GM18870 (cell line): Measurements from ENCODE around the gene AOPEP.

Source experiments
- ATAC-seq: cut with Tn5 transposase; IDR thresholded peaks from one replicate; pipeline ENCODE4 v1.9.1; 2021; ENCODE audit warnings: moderate library complexity; ENCODE audit not compliant: unreplicated experiment

The AOPEP gene

DNA sequence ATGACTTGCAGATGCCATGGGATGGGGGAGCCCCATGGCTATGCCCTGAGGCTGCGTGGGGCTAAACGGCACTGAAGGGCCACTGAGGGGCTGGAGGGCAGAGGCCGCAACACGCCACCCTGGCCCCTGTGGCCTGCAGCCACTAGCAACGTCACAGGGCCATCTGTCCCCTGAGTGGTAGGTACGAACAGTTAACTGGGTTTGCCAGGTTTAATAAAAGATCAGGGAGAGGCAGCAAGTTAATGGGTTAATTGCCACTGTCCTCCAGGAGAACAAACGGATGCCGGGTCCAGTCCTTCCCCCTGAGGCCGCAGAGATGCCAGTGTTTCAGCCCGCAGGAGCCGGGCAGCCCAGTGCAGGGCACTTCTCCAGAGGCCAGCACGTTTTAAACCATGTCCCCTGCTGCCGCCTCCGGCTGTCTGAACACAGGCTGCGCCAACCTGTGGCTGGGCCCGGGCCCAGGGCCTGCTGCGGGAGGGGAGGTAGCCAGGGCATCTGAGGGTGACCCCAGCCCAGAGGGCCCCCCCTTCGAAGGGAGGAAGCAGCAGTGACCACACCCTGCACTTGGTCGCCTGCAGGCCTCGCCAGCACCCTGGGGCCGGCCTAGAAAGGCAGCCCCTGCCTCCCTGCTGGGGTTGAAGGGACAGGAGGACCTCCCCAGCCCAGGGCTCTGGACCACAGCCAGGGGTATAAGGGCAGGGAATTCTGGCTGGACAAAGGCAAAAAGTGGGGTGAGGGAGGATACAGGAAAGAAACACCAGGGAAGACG lies 363.7 kb downstream of the AOPEP start:
- no peak for ATAC-seq

DNA sequence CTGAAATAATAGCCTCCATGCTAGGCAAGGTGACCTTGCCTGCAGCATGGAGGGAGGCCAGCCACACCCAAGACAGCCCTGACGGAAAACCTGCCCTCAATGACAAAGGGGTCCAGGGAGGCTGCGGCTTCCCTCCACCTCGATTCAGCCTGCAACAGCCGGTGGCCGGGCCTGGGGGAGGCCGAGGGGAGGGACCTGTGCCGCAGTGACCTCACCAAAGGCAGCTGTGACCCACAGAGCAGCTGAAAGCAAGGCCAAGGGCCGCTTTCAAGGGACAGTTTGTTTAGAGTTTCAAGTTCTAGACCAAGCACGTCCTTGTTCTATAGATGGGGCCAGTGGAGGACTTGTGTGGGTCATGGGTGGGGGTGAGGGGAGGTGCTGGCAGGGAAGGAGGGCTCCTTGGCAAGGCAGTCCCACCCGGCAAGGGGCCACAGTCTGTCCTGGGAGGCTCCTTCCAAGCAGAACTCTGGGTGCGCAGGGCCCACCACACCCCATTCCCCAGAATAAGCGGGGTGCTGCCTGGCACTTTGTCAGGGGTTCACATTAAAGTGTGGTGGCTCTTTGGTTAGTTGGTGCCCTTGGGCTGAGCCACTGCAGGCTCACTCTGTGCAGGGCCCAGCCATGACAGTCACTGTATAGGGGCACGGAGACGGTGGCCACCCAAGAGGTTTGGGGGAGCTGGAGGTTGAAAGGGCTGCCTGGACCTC lies 364.5 kb downstream of the AOPEP start:
- no peak for ATAC-seq

DNA sequence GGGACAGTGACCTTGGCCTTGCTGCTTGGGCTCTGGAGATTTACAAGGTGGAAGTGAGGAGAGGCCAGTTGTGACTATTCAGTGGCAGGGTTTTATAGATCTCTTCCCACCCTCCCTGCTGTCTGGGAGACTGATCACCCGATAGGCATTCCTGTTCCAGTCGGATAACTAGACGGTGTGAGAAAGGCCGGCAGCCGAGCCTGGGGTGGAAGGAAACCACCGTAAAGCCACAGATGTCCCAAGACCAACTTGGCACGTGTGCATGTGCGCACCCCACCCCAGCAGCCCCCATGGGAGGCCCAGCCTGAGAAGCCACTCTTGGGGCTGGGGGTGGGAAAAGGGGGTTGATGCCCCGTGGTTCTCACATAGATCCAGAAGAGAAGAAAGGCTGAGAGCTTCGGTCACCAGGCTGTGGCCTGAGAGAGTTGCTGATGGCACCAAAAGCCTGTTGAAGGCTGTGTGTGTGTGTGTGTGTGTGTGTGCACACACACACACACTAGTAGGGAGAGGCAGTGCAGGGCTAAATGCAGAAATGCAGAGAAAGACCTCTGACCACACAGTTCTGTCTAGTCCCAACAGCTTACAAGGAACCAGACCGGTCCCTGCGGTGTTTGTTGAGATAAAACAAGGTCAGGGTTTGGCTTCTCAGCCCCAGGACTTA lies 365.2 kb downstream of the AOPEP start:
- no peak for ATAC-seq

DNA sequence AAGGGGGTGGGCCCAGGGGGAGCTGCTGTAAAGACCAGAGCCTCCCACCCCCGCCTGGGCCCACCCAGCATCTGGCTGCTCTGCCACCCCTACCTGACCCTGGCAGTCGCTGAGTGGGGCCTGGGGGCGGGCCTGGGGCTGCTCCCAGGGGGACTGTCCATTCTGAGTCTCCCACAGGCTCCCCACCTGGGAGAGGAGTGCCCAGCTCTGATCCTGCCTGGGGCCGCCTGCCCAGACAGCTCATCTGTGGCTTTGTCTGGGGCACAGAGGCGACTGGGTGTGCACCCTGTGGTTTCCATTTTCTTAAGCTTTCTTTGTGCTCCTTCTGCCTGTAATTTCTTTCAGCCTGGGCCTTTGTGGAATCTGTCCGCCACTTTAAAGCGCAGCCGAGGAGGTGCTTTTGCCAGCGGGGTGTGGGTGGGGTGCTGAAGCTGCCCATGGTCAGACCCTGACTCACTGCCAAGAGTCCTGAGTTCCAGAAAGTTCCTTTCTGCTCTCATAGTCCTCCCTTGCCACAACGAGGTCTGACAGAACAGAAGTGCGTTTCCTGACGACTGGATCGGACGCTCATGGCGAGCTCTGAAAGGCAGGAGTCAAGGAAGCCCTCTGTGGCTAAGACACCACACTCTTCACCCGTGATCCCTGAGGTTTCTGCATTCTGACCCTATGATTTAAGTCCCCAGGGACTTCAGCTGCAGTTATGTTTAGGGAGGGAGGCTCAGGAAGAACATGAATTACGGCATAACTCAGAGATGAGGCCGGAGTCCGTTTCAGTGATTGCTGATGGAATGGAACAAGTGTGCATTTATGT lies 366.0 kb downstream of the AOPEP start:
- no peak for ATAC-seq

DNA sequence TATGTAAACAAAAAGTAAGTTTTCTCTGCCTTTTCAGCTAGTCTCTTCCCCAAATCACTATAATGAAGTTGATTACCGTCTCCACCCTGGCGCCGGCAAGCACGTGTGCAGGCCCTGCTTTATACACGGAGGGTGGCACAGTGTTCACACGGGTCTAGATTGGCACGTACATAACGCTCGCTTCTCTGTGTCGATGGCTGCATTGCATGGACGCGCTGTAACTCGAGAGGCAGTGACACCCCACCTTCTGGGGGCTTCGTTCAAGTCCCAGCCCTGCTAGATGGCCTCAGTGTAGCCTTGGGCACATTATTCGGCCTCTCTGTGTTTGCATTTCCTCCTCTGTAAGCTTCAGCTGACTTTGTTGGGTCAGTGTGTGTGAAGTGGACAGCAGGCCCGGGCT lies 367.1 kb downstream of the AOPEP start:
- no peak for ATAC-seq

DNA sequence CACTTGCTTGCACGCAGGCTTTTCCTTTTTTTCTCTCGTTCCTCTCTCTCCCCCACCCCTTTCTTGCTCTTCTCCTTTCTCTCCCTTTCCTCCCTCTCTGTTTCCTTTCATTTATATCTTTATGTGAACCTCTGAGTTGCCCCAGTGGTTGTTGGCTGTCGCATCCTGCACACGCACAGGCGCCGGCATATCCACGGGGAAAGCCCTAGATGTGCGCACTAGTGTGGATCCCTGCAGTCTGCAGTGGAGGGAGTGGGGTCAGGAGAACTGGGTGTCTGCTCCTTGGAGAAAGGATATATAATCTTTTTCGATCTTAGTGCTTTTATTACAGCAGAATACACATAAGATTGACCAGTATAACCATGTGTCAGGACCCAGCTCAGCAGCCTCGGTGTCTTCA lies 367.5 kb downstream of the AOPEP start:
- ATAC-seq: no peak

DNA sequence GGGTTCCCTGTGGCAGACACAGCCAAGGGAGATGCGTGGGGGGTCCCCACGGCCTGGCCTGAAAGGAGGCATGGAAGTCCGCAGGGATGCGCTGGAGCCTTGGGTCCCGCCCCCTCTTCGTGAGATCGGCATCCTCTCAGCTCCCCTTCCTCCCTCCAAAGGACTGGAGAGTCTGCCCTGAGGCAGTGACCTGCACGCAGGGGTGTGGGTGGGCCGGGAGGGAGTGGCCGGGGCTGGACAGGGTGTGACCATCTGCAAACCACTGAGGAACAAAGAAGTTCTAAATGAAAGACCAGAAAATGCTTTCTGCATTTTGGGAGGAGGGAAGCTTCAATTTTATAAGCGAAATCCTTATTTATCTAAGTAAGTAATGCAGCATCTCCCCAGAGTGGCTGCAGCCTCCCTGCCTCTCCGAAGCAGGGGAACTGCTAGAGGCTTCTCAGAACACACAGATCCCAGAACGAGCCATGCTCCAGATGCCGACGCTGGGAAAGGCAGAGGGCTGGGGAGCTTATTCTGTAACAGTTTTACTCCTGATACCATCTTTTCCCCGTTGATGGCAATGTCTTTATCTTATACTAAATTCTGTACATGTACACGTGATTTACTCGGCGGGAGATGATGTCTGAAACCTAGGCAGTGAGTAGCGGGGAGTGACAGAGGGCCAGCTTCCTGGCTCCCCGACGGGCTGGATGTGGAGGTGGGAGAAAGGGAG lies 369.3 kb downstream of the AOPEP start:
- ATAC-seq: no peak

DNA sequence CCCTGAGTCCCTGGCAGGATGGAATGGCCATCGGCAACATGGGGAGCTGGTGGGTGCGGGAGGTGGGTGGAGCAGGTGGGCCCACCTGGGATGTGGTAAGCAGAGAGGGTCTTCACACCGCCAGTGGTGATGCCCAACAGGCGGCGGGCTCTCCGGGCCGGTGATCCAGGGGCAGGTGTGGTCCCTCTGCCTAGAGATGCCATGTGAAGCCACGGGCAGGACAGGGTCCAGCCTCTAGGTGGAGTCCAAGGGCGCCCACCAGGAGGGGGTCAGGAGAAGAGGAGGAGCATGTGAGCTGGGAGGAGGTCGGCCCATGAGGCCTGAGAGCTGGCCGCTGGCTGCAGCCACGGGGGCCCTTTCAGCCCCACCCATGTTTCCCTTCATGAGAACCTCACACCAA lies 369.9 kb downstream of the AOPEP start:
- no peak for ATAC-seq

DNA sequence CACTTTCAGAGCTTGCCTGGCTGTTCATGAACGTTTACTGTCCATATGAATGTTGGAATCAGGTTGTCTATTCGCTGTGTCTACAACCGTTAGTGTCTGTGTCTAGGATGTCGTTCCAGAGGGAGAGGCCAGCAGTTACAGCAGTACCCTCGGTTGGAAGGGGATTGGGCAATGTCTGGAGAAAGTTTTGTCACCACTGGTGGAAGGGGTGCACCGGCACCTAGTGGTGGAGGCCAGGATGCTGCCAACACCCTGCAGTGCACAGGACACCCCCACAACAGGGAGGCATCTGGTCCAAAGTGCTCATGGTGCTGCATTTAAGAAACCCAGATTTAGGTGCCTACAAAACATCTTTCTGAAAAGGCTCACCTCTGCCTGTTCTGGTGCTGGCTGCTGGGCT lies 370.3 kb downstream of the AOPEP start:
- no peak for ATAC-seq

DNA sequence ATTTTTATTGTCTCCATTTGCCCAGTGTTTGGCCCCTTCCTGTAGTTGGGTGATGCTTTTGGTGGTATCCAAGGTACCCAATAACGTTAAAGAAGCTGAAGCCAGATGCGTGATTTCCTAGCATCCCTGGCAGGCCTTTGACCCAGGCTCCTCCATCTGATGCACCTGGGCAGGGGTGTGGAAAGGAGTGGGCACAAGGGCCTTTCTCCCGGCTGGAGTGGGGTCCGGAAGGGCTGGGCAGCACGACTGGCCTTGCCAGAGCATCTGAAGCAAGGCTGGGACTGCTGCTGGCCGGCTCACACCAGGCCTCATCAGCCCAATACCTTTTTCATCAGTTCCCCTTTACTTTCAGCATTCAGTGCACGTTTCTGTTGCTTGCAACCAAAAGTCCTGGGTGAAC lies 370.8 kb downstream of the AOPEP start:
- no peak for ATAC-seq

DNA sequence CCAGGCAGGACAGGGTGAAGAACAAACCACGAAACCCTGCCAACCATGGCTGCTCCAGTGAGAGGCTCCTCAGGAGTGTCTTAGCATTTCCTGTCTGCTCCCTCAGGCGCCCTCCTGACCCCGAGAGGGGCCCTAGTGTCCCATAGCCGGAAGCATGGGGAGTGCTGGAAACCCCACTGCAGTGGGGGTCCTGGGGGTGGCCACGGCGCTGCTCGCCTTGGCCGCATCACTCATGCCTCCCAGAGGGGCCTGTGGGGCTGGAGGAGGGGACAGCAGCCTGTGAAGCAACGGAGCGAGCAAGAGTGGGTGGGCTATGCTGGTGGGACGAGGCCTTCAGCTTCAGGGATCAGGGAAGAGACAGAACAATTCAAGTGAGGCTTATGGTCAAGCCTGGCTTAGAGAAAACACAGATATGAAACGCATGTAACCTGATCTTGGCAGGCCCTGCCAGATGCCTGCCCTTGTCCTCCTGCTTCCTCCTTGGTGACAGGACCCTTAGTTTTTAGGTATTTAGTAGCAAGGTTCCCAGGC lies 372.0 kb downstream of the AOPEP start:
- no peak for ATAC-seq

DNA sequence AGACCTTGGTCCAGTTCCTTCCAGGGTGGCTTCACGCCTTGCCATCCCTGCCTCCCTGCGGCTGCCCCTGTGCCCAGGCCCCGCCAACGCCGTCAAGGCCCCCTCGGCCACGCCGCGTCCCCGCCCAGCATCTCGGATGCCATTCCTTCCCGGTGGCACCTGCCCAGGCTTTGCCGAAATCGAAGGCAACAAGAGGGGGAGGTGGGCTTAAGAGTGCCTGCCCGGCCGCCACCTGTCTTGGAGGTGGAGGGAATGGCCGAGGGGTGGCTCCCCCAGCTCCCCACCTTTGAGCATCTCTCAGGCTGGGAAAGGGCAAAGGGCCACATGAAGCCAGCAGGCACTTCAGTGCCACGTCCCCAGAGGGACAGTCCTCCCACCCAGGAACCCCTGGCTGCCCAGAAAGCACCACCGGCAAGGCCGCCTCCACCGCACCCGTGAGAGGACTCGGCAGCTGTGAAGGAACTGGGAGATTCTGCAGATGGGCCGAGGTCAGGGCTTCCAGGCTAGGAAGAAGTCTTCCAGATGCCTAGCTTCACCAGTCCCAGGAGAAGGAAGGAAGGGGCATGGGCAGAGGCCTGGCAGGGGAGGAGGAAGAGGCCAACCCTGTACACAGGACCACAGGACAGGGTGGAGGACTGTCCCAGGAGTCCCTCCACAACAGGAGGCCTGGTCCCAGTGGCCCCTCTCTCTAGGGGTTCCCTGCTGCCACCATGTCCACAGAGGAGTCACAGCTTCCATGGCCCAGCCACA lies 373.0 kb downstream of the AOPEP start:
- no peak for ATAC-seq

DNA sequence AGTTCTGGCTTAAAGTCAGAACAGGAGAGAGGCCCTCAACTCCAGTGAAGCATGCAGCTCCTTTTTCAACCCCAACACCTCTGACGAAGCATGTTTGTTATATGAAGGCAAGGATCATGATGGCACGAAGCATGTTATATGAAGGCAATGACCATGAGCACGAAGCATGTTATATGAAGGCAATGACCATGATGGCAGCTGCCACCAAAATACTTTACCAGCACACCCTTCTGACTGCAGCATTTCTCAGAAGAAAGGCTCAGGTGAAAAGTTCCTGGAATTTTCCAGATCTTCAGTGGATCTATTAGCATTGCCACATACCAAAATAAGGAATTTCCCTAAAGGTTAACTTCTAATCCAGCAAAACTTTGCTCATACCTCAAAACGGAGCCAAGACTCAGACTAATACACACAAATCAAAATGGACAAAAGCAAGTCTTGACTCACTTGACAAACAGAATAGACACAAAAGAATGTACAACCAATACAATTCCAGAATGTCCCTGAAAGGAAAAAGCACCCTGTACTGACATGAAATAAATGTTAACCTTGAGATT lies 373.6 kb downstream of the AOPEP start:
- ATAC-seq: no peak

DNA sequence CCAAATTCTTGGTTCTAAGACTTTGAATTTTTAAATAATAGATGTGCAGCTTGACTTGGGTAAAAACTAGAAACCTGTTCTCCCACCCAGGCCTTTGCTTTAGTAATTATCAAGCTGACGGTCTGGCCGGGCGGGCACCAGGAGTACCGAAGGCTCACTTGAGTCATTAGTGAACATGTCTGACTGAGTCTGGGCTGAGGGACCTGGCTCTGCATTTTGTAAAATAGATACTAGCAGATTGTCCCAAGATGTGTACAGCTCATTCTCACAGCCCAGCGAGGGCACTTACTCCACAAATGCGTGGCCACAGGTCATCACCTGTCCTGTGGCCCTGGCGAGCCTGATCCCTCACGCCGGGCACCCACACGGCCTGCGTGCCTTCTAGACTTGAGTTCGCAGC lies 374.8 kb downstream of the AOPEP start:
- no peak for ATAC-seq

DNA sequence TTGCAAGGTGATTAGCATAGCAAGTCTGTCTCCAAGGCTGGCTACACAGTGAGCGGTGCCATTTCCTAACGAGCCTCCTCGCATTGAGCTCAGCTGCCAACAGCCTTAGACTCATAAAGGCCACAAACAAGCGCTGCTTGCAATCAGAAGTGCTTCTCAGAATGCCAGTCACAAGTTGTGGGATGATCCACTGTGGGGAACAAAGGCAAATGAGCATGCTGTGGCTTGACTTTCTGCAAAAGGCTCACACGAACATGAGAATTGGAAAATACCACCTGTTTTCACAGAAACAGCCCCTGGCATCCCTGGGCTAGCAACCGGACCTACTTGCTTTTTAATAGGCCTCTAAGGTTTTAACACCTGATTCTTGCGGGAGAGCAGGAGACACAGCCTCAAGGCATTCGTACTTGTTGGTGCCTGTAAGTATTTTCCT lies 375.5 kb downstream of the AOPEP start:
- no peak for ATAC-seq

DNA sequence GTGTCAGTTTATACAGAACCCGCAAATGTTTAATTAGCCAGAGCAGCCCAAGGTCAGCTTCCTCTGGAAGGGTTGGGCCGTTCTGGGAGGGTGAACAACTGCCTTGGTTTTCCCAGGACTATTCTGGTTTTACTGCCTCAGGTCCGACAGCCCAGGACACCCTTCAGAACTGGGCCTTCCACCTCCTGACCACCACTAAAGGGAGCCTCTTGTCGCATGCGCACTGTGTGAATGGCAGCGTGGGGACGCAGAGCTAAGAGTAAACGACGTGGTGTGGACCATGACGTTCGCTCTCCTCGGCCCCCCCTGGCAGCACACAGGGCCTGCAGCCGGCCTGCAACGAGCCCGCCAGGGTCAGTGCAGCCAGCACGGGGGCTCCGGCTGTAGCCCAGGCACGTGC lies 376.1 kb downstream of the AOPEP start:
- no peak for ATAC-seq

DNA sequence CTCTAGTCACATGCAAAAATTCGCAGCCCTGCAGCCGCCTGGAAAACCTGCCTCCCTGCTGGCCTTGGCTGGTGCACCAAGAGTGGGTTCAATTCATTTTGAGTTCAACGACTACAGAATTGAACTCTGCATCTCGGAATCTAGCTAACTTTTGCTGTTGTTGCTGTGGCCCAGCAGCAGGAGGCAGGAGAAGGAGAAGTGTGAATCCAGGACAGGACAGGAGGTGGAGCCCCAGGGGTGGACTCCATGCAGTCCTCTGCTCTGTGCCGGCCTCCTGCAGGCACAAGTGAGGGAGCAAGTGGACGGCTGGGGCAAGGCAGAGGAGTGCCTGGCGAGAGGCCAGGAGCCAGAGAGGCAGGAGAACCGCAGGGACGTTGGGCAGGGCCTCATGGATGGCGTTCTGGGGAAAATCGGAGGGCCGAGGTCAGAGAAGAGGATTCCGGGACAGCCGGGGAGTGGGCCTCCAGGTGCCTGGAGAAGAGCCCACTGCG lies 376.8 kb downstream of the AOPEP start:
- ATAC-seq: no peak

DNA sequence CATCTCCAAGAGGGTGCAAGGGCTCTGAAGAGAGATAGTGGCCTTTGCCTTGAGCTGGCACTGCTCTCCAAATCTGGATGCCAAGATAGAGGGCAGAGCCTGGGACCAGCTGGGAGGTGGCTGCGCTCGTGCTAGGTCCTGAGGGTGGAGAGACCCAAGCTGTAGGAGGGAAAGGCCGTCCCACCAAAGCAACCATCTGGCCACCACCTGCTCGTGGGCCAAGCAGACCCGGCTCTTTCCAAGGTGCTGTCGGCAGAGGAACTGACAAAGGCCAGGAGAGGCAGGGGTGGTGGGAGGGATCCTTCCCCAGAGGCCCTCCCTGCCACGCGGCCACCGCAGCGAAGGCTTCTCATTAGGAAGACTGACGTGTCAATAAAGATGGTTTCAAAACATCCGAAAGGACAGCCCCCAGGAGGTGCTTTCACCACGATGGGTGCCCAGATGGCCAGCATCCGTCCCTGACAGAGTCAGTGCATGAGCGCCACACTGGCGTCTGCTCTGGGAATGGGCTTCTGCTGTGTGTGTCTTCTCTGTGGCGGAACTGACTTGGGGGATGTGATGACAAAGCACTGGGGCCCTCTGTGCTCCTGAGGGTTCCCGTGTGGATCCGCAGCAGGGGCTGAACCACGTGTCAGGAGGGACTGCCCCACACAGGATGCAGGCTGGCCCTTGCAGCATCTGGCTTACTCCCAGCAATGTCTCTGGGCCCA lies 377.5 kb downstream of the AOPEP start:
- no peak for ATAC-seq

DNA sequence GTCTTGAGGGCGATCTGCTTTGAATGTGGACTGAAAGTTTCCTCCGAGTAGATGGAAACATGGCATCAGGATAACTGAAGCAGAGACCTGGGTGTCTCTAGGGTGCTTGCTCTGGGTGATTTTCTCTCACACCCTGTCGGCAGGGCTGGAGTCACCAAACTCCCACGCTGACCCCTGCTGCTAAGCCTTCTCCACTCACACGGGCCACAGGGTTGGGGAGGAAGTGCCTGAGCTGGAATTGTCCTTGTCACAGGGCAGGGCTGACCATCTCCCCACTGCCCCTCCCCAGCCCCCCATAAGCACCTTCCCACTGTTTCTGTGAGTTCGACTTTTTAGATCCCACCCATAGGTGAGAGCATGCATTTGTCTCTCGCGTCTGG lies 378.1 kb downstream of the AOPEP start:
- no peak for ATAC-seq
